GM18507 (cell line): ENCODE measurements around the gene PHOX2A.

ENCODE experiments used
- DNase-seq: peaks from one replicate; pipeline ENCODE4 v3.0.0; 2011; ENCODE audit warnings: low read depth; ENCODE audit not compliant: insufficient read length; ENCODE audit errors: extremely low spot score
- FAIRE-seq: peaks from 2 replicates; lab custom pipeline; 2011; peaks lifted over from hg19 to GRCh38; lab: Jason Lieb, UNC

Gene PHOX2A

GRCh38 chr11:72191961-72192381 is 52.0 kb downstream of the PHOX2A start, which contains the start of gene FOLR1:
TSS of gene FOLR1 (plus strand) at chr11:72192140. CDS start at chr11:72192174, 34 bp downstream.
- no peak for DNase-seq
- no peak for FAIRE-seq

- FAIRE-seq (no peak), DNase-seq (no peak)
These were observed 53.3 kb downstream of the PHOX2A start for GRCh38 chr11:72190631-72191071.

GRCh38 chr11:72189455-72190250 is 54.3 kb downstream of the PHOX2A start:
- no peak for FAIRE-seq
- DNase-seq = no peak
